H9 (cell line): ENCODE data around the gene DYNLRB1. TPM values are rescaled to one million over a fixed set of nuclear protein-coding genes. Genes with fewer than 3 reads are reported as not detected.

Experiments used
- DNase-seq: peaks from one replicate; pipeline ENCODE4 v3.0.0-alpha.2; 2017
- H2AFZ ChIP-seq: one replicate; pipeline ENCODE4 v1.6.1; 2013; ENCODE audit warnings: mild to moderate bottlenecking, low read length, control low read depth, moderate library complexity
- H2AK5ac ChIP-seq: 2 replicates; pipeline ENCODE4 v1.6.1; 2013; ENCODE audit warnings: low read length, control low read depth, mixed read lengths; ENCODE audit not compliant: insufficient read length
- H2BK120ac ChIP-seq: one replicate; pipeline ENCODE4 v1.6.1; 2013; ENCODE audit warnings: low read depth, mild to moderate bottlenecking, low read length, control low read depth, inconsistent platforms; ENCODE audit not compliant: poor library complexity, severe bottlenecking
- H2BK12ac ChIP-seq: 2 replicates; pipeline ENCODE4 v1.6.1; 2013; ENCODE audit warnings: low read length, control low read depth, mixed read lengths, low read depth; ENCODE audit not compliant: insufficient read length
- H2BK15ac ChIP-seq: 2 replicates; pipeline ENCODE4 v1.6.1; 2013; ENCODE audit warnings: low read depth, low read length, control low read depth
- H2BK20ac ChIP-seq: one replicate; pipeline ENCODE4 v1.6.1; 2013; ENCODE audit warnings: low read depth, mild to moderate bottlenecking, low read length, control low read depth, inconsistent platforms; ENCODE audit not compliant: poor library complexity, severe bottlenecking
- H2BK5ac ChIP-seq: 2 replicates; pipeline ENCODE4 v1.6.1; 2013; ENCODE audit warnings: low read length, control low read depth, mixed read lengths; ENCODE audit not compliant: insufficient read length
- H3K14ac ChIP-seq: 2 replicates; pipeline ENCODE4 v1.6.1; 2013; ENCODE audit warnings: low read length, control low read depth; ENCODE audit not compliant: insufficient read depth
- H3K18ac ChIP-seq: 2 replicates; pipeline ENCODE4 v1.6.1; 2013; ENCODE audit warnings: low read depth, mild to moderate bottlenecking, mixed read lengths, low read length, control low read depth; ENCODE audit not compliant: insufficient read length
- H3K23ac ChIP-seq: 2 replicates; pipeline ENCODE4 v1.6.1; 2013; ENCODE audit warnings: low read length, control low read depth, mixed read lengths, low read depth; ENCODE audit not compliant: insufficient read length
- H3K23me2 ChIP-seq: 2 replicates; pipeline ENCODE4 v1.6.1; 2013; ENCODE audit warnings: low read depth, mild to moderate bottlenecking, mixed read lengths, low read length, control low read depth; ENCODE audit not compliant: insufficient read length, poor library complexity, severe bottlenecking
- H3K27ac ChIP-seq: 2 replicates; pipeline ENCODE4 v1.5.1; 2013; ENCODE audit warnings: low read length, control low read depth, mixed read lengths, low read depth; ENCODE audit not compliant: insufficient read length
- H3K27me3 ChIP-seq: 2 replicates; pipeline ENCODE4 v1.6.1; 2013; ENCODE audit warnings: low read length, control low read depth, inconsistent platforms; ENCODE audit not compliant: insufficient read depth
- H3K4ac ChIP-seq: 2 replicates; pipeline ENCODE4 v1.6.1; 2013; ENCODE audit warnings: low read depth, mild to moderate bottlenecking, control low read depth, inconsistent platforms, low read length, moderate library complexity
- H3K4me1 ChIP-seq: 2 replicates; pipeline ENCODE4 v1.6.1; 2013; ENCODE audit warnings: low read length, control low read depth, inconsistent platforms; ENCODE audit not compliant: insufficient read depth
- H3K4me2 ChIP-seq: 2 replicates; pipeline ENCODE4 v1.6.1; 2013; ENCODE audit warnings: low read length, control low read depth, mixed read lengths; ENCODE audit not compliant: insufficient read length, insufficient read depth
- H3K56ac ChIP-seq: 2 replicates; pipeline ENCODE4 v1.6.1; 2013; ENCODE audit warnings: low read depth, mild to moderate bottlenecking, mixed read lengths, low read length, control low read depth; ENCODE audit not compliant: insufficient read length
- H3K79me1 ChIP-seq: 2 replicates; pipeline ENCODE4 v1.6.1; 2013; ENCODE audit warnings: low read depth, mild to moderate bottlenecking, moderate library complexity, low read length, control low read depth, inconsistent platforms; ENCODE audit not compliant: insufficient read depth, poor library complexity, severe bottlenecking
- H3K79me2 ChIP-seq: 2 replicates; pipeline ENCODE4 v1.6.1; 2013; ENCODE audit warnings: low read length, control low read depth, inconsistent platforms; ENCODE audit not compliant: insufficient read depth
- H3K9ac ChIP-seq: 2 replicates; pipeline ENCODE4 v1.6.1; 2013; ENCODE audit warnings: low read length, control low read depth, mixed read lengths; ENCODE audit not compliant: insufficient read length; ENCODE audit errors: extremely low read depth
- H3K9me3 ChIP-seq: one replicate; pipeline ENCODE4 v1.6.1; 2013; ENCODE audit warnings: low read depth, low read length, inconsistent platforms; ENCODE audit not compliant: control insufficient read depth
- H3T11ph ChIP-seq: one replicate; pipeline ENCODE4 v1.6.1; 2013; ENCODE audit warnings: mild to moderate bottlenecking, low read length, control low read depth, inconsistent platforms
- H4K20me1 ChIP-seq: one replicate; pipeline ENCODE4 v1.6.1; 2013; ENCODE audit not compliant: control insufficient read depth, insufficient read length, insufficient read depth
- H4K5ac ChIP-seq: 2 replicates; pipeline ENCODE4 v1.6.1; 2013; ENCODE audit warnings: low read depth, mild to moderate bottlenecking, mixed read lengths, low read length, control low read depth; ENCODE audit not compliant: insufficient read length
- H4K8ac ChIP-seq: replicated peaks from 2 replicates; pipeline ENCODE4 v1.6.1; 2013; ENCODE audit warnings: low read length, control low read depth, mixed read lengths, low read depth; ENCODE audit not compliant: insufficient read length
- H4K91ac ChIP-seq: 2 replicates; pipeline ENCODE4 v1.6.1; 2013; ENCODE audit warnings: low read depth, mild to moderate bottlenecking, moderate library complexity, mixed read lengths, low read length, control low read depth; ENCODE audit not compliant: insufficient read length
- H3K27ac Mint-ChIP-seq, 3 experiments: 2 replicates in 2 of 3; 3 replicates in 1 of 3; pipeline ENCODE4 v1.8.0; 2020 to 2021; ENCODE audit warnings: mixed read lengths in 3 of 3, mild to moderate bottlenecking in 1 of 3, moderate library complexity in 1 of 3
- H3K27me3 Mint-ChIP-seq: 2 replicates; pipeline ENCODE4 v1.8.0; 2021; ENCODE audit warnings: low read depth, mild to moderate bottlenecking, moderate library complexity, mixed read lengths
- H3K36me3 Mint-ChIP-seq, 3 experiments: 2 replicates in 2 of 3; 3 replicates in 1 of 3; pipeline ENCODE4 v1.8.0; 2020 to 2021; ENCODE audit warnings: low read depth in 3 of 3, mixed read lengths in 3 of 3; ENCODE audit not compliant: insufficient read depth in 1 of 3
- H3K4me1 Mint-ChIP-seq, 2 experiments: 2 replicates each; pipeline ENCODE4 v1.8.0; 2020; ENCODE audit warnings: mixed read lengths in 2 of 2
- H3K4me3 Mint-ChIP-seq, 2 experiments: 2 replicates in 1 of 2; 3 replicates in 1 of 2; pipeline ENCODE4 v1.8.0; 2020 to 2021; ENCODE audit warnings: mild to moderate bottlenecking in 2 of 2, mixed read lengths in 2 of 2, moderate library complexity in 1 of 2
- H3K9me3 Mint-ChIP-seq, 2 experiments: 2 replicates in 1 of 2; 3 replicates in 1 of 2; pipeline ENCODE4 v1.8.0; 2020; ENCODE audit warnings: mild to moderate bottlenecking in 2 of 2, mixed read lengths in 2 of 2, moderate library complexity in 1 of 2
- CTCF ChIP-seq: fragments of 200-600 bp; sonication (generic); conservative IDR thresholded peaks from 3 replicates; pipeline ENCODE4 v1.8.0; 2021; ENCODE audit warnings: antibody characterized with exemption, mild to moderate bottlenecking
- WGBS: extraction: QIAGEN DNeasy Blood & Tissue Kit; methylation state at CpG from one replicate; pipeline ENCODE4 v1.1.7; 2013; ENCODE audit warnings: missing lambda C conversion rate, low lambda C conversion rate, mixed read lengths; ENCODE audit not compliant: insufficient read length; ENCODE audit errors: extremely low coverage; 5-methylcytosine and 5-hydroxymethylcytosine counted together
- total RNA-seq: library from RNA; stranded (reverse); gene quantifications from 2 replicates; pipeline ENCODE4 v1.2.1, GENCODE V29; 2021

Gene DYNLRB1
- total RNA-seq, 1 experiment from 2014 or later: 200 TPM

- H3K9me3 ChIP-seq: no peaks in the 10 kb centered on the region
- H3K23ac ChIP-seq: no peak overlapping the region
- no peak overlapping the region for H3K9ac ChIP-seq
- H2BK5ac ChIP-seq: no peak overlapping the region
- H3K4me1 Mint-ChIP-seq: no peaks in the 10 kb centered on the region
- no peak overlapping the region for H2BK20ac ChIP-seq
- no peak overlapping the region for H2BK12ac ChIP-seq
- H3K18ac ChIP-seq: no peak overlapping the region
- H3K4me2 ChIP-seq: no peak overlapping the region
- peak overlapping the region in 2 of 3 experiments; percentile 51 to 59; a peak in 1 of 7 replicates for H3K27ac Mint-ChIP-seq
- no peak overlapping the region for H3K27ac ChIP-seq
- H3K27me3 ChIP-seq: no peaks in the 10 kb centered on the region
- H3K4ac ChIP-seq: no peak overlapping the region
- no peak overlapping the region for H2BK15ac ChIP-seq
- H4K5ac ChIP-seq: no peak overlapping the region
- H3K79me2 ChIP-seq: no peaks in the 10 kb centered on the region
- H3K56ac ChIP-seq: no peak overlapping the region
- H3T11ph ChIP-seq: no peak overlapping the region
- H2AK5ac ChIP-seq: no peak overlapping the region
- H4K8ac ChIP-seq: no peak overlapping the region
- H4K20me1 ChIP-seq: no peaks in the 10 kb centered on the region
- no peak overlapping the region for H4K91ac ChIP-seq
- peaks cover 0 to 6% (median 0%) of the 10 kb centered on the region in 3 experiments; a peak in 2 of 7 replicates for H3K36me3 Mint-ChIP-seq
- H3K4me3 Mint-ChIP-seq: no peak overlapping the region
- no peak for TF ChIP-seq CTCF
- no peaks in the 10 kb centered on the region for H3K79me1 ChIP-seq
- H3K23me2 ChIP-seq: no peaks in the 10 kb centered on the region
- no peak overlapping the region for H2AFZ ChIP-seq
- DNase-seq: no peak
- H3K4me1 ChIP-seq: no peaks in the 10 kb centered on the region
- no CpG with 5 or more reads among the region's 9 CpGs for WGBS
- no peaks in the 10 kb centered on the region for H3K9me3 Mint-ChIP-seq
- no peak overlapping the region for H2BK120ac ChIP-seq
- H3K14ac ChIP-seq: no peak overlapping the region
- H3K27me3 Mint-ChIP-seq: no peaks in the 10 kb centered on the region
Observed at GRCh38 chr20:34586488-34587163, 70.4 kb downstream of the DYNLRB1 start.

Other genes starting within 250 kb of the DYNLRB1 start
- 461 and 473 TPM in 2 replicates for gene AHCY, start 213.1 kb upstream of the DYNLRB1 start, total RNA-seq
- 55.9 and 56.9 TPM in 2 replicates for gene ITCH, start 153.1 kb upstream of the DYNLRB1 start, total RNA-seq
- gene MAP1LC3A, start 42.3 kb downstream of the DYNLRB1 start, total RNA-seq: 24.3 and 25.9 TPM in 2 replicates
- 32.8 and 35.6 TPM in 2 replicates for gene PIGU, start 160.7 kb downstream of the DYNLRB1 start, total RNA-seq
- gene TP53INP2, start 187.9 kb downstream of the DYNLRB1 start, total RNA-seq: 8.0 TPM in 2 replicates